Fibroblast of gingiva (primary cell): ENCODE measurements around the gene FAM227B.
"Not testable (repeated sequence)": the region's sequence is repeated elsewhere in the genome, so short reads cannot be mapped to it uniquely, and the experiment has no call there.

Experiments used
- DNase-seq: peaks from one replicate; pipeline ENCODE4 v3.0.0-alpha.2; 2011; ENCODE audit warnings: low read depth

Gene FAM227B

GRCh38 chr15:49610157-49610918 is 10.3 kb downstream of the FAM227B start:
- peak; percentile 61 for DNase-seq

DNA sequence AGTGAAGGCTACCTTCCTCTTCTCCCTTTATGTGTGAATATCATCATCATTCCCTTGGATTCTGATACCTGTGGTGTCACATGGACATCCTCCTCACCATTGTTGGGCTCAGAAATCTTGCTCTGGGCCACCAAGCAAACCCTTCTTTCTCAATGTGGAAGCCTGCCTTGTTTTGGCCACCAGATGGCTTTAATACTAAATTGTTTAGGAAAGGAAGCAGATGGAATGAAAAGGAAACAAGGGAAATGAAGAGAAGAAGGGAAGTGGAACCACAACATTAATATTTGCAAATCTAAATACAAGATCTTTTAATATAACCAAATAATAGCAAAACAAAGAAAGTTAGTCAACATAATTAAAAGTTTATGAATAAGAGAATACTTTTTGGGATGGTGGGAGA is 14.0 kb downstream of the FAM227B start:
- peak; percentile 19 for DNase-seq

DNA sequence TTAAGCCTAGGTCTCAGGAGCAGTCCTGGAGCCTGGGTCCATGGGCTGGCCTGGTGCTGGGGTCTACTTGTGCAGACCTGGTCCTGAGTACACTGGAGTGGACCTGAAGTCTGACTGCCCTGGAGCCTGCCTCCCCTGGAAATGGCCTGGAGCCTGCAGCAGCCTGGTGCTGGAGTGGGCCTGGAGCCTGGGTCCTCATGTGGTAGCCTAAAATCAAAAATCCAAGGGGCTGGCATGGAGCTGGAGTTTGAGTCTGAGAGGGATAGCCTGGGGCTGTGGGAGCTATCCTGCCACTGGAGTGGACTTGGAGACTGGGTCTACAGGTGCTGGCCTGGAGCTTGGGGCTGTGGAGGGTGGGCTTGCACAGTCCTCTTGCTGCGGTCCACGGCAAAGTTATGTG is 15.0 kb downstream of the FAM227B start:
- no peak for DNase-seq

GRCh38 chr15:49604625-49605409 is 15.8 kb downstream of the FAM227B start:
- DNase-seq, result no peak

DNA sequence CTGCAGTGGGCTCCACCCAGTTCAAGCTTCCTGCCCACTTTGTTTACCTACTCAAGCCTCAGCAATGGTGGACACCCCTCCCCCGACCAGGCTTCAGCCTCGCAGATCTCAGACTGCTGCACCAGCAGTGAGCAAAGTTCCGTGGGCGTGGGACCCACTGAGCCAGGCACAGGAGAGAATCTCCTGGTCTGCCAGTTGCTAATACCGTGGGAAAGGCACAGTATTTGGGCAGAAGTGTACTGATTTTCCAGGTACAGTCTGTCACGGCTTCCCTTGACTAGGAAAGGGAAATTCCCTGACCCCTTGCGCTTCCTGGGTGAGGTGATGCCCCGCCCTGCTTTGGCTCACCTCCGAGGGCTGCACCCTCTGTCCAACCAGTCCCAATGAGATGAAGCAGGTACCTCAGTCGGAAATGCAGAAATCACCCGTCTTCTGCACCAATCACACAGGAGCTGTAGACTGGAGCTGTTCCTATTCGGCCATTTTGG is 27.7 kb downstream of the FAM227B start:
- DNase-seq, result not testable (repeated sequence)

DNA sequence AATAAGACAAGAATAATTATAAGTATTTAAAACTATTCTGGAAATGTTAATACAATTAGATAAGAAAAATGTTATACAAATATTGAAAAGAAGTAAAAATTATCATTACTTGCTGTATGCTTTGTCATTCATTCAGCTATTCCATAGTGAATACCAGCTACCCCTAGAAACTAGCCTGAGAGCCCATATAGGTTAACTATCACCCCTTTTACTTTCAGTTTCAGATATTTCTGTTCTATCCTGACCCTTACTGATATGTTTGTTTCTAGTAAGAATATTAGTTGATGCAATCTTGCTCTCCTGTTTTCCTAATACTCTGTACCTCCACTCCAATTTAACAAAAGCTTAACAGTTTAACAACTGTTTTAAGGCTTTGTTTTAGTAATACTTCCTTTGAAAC is 31.6 kb downstream of the FAM227B start:
- no peak for DNase-seq

GRCh38 chr15:49573421-49573820 is 47.2 kb downstream of the FAM227B start:
- DNase-seq, result no peak

DNA sequence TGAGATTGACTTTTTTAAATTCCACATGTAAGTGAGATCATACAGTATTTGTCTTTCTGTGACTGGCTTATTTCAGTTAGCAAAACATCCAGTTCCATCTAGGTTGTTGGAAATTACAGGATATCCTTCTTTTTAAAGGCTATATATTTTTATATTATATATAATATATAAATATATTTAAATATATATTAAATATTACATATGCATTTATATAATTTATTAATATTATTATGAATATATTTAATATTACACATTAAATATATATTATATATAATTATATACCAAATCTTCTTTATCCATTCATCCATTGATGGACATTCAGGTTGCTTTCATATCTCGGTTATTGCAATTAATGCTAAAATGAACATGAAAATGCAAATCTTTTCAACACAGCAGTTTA is 49.9 kb downstream of the FAM227B start:
- DNase-seq, result no peak

GRCh38 chr15:49570174-49570573 is 50.4 kb downstream of the FAM227B start:
- no peak for DNase-seq

DNA sequence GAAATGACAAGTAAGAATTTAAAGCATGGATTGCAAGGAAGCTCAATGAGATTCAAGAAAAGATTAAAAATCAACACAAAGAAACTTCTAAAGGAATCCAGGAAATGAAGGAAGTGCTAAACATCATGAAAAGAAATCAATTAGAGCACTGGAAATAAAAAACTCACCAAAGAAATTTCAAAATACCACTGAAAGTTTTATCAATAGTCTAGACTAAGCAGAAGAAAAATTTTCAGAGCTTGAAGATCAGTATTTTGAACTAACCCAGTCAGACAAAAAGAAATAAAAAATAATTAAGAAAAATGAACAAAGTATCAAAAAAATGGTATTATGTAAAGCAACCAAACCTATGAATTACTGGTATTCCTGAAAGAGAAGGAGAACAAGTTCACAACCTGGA is 60.6 kb downstream of the FAM227B start:
- no peak for DNase-seq

DNA sequence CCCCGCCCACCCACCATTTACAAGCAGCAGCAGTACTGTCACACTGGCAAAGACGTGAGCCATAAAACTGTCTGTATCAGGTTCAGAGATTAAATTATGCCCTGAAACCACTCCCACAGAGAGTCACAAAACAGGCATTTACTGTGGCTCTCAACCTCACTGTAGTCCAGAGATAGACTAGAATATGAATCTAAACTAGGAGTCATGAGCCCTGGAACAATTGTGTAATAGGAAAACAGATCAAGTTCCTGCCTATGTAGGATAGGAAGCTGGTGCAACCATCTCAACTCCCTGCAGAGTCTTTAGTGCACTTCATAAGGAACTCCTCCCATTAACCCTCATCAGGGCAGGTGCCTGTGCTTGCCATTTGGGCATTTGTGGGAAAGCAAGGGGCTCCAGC is 61.7 kb downstream of the FAM227B start:
- peak; percentile 82 for DNase-seq

DNA sequence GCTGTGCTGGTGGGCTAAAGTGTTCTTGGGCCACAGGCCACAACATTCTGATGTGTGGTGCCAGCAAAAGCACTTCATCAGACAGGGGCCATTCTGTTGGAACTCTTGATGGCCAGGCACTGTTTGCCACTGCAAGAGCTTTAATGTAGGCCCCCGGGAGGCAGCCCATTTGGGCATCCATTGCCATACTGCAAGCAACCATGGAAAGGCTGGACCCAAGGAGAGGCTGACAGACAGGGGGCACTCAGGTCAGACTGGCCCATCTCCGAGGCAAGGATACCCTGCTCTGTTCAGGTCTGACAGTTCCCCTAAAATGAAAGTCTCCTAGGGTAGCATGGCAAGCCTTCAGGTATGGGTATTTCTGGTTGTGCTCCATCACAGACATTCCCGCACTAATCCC is 64.2 kb downstream of the FAM227B start:
- no peak for DNase-seq

GRCh38 chr15:49550342-49550741 is 70.3 kb downstream of the FAM227B start:
- not testable (repeated sequence) for DNase-seq

GRCh38 chr15:49538520-49538919 is 82.1 kb downstream of the FAM227B start:
- DNase-seq, result no peak

DNA sequence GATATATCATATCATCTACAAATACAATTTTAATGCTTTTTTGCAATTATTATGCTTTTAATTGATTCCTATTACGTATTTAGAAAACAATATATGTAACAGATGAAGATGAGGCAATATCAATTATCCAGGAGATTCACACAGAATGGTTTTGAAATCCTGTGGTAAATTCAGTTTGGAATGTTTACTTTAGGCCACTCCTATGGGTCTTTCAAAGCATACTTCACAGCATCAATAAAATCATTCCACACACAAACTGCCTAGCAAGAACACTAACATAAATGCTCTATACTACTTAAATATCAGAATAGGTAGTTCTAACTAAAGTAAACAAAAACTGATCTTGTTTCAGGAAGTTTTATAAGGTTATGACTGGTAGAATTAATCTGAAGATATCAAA is 90.5 kb downstream of the FAM227B start:
- peak; percentile 38 for DNase-seq

DNA sequence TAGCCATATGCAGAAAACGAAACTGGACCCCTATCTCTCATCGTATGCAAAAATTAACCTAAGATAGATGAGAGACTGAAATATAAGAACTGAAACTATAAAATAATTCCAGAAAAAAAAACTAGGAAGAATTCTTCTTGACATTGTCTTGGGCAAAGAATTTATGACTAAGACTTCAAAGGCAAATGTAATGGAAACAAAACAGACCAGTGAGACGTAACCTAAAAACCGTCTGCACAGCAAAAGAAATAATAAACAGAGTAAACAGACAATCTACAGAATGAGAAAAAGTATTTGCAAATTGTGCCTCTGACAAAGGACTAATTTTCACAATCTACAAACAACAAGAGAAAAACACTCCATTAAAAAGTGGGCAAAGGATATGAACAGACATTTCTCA is 92.3 kb downstream of the FAM227B start:
- no peak for DNase-seq

DNA sequence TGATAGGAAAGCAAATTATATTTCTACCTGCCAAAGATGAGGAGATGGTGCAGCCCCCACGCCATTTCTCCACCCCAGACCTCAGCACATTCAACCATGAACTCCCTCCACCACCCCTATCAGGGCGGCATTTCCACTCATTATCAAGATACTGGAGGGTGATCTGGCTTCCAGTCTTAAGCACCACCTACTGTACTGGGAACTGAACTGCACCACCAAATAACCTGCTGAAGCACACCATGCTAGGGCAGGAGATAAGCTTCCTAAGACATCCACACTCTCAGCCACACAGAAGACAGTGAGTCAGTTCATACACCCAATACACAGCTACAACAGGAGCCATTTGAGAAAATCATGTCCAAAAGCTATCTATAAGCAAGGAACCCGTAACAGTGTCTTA is 98.8 kb downstream of the FAM227B start:
- DNase-seq, result peak; percentile 7

- DNase-seq, result not testable (repeated sequence)
Observed at GRCh38 chr15:49512739-49513138, 107.9 kb downstream of the FAM227B start.

DNA sequence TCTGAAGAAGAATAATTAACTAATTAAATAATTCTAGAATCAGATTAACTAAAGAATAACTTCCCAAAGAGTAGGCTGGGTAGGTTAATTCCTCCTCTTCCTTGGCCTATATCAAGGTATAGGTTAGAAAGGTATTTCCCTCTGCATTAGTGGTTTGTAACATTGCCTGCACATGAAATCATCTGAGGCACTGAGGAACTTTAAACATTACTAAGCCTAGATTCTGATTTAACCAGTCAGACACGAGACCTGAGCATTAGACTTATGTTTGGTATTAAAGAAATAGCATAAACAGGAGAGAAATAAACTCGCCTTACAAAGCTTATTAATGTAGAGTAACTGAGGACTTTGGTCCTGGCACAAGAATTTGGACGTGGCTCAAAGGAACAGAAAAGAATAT is 113.4 kb downstream of the FAM227B start:
- DNase-seq, result no peak

GRCh38 chr15:49506341-49506740 is 114.3 kb downstream of the FAM227B start:
- DNase-seq, result no peak

DNA sequence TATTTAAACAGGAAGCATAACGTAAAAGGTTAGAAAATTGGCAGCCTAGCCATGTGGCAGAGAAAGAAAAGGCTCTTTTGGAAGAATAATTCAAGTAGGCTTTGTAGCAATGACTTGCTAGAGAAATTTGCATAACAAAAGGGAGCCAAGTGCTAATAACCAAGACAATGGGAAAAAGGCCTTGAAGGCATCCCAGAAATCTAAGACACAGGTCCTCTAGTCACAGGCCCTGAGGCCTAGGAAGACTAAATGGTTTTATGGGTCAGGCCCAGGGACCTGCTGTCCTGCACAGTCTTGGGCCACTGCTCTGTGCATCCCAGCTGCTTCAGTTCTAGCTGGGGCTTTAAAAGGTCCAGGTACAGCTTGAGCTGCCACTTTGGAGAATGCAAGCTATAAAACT is 119.0 kb downstream of the FAM227B start:
- DNase-seq, result no peak

GRCh38 chr15:49495993-49496753 is 124.4 kb downstream of the FAM227B start:
- peak; percentile 68 for DNase-seq

DNA sequence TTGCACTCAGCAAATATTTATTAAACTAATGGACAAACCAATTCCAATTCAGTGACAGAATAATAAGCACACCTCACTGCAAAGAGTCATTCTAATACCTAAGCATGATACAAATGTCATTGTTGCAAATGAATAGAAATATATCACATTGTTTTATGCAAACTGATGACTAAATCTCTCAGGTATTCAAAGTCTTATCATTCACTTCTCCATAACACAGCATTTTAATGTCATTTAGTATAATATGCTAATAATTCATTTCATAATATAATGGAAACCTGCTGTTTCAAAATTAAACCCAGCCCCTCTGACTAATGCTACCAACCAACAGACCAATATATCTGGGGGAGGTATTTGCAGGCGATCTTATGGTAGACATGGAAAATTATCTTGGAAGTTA is 125.8 kb downstream of the FAM227B start:
- no peak for DNase-seq
